Glomerular visceral epithelial cell (primary cell): Measurements from ENCODE around the gene SLC39A8.
"Not testable (repeated sequence)": the region's sequence is repeated elsewhere in the genome, so short reads cannot be mapped to it uniquely, and the experiment has no call there.

Experiments used
- DNase-seq: peaks from one replicate; pipeline ENCODE4 v3.0.0-alpha.2; 2016; ENCODE audit errors: extremely low spot score

The SLC39A8 gene

DNA sequence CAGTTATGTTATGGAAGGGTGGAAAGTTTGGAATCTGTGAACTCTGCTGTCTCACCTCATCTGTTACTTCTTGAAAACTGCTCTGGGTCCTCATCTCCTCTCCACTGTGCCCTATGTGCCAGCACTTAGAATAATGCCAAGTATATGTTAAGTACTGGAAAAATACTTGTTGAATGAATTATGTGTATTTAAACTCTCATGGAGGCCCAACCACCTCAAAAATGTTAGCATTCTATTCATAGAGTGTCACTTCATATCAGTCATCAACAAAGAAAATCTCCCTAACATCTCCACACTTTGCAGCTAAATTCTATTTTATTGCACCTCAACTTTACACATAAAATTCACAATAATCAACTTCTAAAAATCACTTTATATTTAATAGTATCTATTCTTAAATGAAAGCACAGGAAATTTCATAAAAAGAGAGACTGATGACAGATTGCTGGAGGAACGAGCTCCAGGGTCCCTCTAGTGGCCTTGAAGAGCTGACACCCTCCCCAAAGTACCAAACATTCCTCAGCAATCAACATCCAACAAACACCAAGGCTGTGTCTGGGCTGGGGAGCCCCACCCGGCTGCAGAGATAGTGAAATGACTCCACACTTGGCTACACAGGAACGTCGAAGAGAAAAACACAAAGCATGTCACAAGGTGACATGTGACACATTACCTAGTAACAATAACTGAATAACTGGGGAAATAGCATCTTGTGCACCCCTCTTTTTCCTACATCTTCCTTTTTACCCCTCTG lies 45.8 kb downstream of the SLC39A8 start:
- DNase-seq = peak; percentile 48

DNA sequence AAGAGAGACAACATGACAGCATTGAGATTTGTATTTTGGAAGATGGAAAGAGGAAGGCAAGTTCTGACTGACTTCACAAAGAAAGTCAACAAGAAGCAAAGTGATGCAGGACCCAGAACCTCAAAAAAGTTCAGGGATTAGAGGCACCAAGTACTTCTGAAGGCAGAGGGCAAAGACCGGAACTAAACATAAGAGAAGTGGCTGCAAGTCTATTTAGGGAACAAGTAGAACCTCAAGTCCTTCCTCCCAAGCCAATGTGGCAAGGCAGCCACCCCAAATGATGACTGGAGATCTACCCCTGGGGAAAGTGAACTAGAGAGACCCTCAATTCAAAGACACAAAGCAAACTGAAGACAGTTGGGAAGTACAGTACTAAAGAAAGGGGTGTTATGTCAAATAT lies 46.6 kb downstream of the SLC39A8 start:
- no peak for DNase-seq

DNA sequence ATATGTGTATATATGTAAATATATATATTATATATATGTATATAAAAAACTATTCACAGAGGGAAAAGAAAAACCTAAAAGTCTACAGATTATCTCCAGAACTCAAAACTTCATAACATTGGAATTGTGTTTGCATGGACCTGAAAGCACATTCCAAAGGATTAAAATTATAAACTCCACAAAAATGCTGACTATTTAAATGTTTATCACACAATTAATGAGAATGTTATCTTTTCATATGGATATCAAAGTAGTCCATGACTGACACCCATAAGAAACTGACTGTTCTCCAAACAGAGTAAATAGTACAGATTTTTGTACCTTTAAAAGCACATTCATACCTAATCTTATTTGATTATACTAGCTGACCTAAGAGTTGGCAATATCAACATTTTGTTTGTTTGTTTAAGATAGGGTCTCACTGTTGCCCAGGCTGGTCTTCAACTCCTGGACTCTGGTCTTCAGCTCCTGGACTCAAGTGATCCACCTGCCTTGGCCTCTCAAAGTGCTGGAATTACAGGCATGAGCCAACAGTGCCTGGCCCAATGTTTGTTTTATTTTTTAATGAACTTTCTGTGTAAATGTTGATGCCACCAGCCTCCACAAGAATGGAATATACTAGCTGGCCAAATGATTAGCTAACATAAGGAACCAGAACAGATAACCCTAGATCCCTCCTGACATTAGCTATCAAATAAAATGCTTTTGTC lies 50.0 kb downstream of the SLC39A8 start:
- DNase-seq = no peak

DNA sequence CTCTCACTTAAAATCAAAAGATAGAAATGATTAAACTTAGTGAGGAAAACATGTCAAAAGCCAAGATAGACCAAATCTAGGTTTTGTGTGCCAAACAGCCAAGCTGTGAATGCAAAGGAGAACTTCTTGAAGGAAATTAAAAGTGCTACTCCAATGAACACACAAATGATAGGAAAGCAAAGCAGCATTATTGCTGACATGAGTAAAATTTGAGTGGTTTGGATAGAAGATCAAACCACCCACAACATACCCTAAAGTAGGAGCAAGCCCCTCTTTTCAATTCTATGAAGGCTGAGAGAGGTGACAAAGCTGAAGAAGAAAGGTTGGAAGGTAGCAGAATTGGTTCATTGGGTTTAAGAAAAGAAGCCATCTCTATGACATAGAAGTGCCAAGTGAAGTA lies 56.8 kb downstream of the SLC39A8 start:
- DNase-seq = no peak

DNA sequence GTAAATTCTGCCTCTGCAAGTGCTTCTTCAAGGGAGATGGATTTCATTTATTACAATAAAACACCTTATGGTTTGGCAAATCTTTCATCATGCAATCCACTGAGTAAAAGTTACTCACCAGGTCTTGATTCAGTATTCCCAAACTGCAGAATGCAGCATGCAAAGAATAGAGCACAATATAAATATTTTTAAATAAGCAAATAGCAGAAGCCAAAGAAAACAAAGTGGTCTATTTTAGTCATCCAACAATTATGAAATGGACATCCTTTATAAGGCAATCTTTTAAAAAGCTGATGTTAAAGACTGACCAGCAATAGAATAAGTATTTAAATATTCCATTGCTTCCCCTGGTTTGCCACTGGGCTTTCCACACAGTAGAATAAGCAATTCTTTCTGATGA lies 59.5 kb downstream of the SLC39A8 start:
- DNase-seq = no peak

DNA sequence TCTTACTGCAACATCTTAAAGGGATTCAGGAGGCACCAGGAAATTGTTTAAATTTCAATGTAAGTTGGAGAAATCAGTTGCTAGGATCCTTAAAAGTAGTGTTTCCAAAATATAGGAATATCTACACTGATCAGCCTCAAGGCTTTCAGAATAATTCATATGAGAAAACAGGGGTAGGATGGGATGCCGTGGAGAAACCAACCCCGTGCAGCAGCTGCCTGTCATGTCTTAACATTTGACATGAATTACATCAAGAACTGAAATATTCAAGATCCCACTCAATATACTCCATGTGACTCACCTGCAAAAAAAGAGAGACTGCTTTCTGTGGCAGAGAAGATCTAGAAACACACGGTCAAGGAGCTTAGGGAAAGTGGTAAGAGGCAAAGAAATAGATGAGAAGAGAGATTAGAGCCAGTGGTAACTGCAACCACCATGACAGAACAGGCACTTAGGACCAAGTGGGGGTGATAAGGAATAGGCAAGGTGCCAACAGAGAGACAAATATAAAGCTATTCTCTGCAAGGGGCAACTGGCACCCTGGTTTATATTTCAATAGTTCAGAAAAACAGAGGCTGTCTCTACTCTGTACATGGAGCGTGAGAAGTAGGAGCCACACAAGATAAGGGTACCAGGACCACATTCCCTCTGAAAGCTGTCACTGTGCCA lies 64.0 kb downstream of the SLC39A8 start:
- DNase-seq = no peak

DNA sequence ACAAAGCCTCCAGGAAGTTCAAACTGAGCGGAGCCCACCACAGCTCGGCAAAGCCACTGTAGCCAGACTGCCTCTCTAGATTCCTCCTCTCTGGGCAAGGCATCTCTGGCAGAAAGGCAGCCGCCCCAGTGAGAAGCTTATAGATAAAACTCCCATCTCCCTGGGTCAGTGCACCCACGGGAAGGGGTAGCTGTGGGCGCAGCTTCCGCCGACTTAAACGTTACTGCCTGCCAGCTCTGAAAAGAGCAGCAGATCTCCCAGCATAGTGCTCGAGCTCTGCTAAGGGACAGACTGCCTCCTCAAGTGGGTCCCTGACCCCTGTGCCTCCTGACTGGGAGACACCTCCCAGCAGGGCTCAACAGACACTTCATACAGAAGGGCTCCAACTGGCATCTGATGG lies 72.0 kb downstream of the SLC39A8 start:
- DNase-seq = not testable (repeated sequence)

DNA sequence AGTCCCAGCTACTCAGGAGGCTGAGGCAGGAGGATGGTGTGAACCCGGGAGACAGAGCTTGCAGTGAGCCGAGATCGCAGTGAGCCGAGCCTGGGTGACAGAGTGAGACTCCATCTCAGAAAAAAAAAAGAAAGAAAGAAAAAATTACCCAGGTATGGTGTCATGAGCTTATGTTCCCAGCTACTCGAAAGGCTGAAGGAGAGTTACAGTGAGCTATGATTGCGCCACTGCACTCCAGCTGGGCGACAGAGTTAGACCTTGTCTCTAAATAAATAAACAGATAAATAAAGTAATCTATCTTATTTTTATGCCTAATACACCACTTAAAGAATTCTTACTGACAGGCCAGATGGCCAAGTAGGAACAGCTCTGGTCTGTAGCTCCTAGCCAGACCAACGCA lies 73.0 kb downstream of the SLC39A8 start:
- DNase-seq = no peak

DNA sequence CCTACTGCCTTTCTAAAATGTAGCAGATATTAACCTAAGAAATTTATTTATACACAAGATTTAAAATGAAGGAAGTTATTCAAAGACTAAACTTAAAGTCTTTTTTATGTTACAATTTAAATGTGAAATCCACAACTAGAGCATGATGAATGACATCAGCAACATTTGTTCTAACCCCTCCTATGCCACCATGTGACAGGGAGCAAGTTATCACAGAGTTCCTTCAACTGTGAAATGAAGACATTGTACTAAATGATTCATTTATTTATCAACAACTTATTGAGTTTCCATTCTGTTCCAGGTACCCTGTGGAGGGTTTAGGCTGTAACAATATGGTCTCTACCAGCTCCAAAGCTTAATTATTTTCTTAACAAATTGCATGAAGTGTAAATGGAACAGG lies 76.9 kb downstream of the SLC39A8 start:
- DNase-seq = no peak

DNA sequence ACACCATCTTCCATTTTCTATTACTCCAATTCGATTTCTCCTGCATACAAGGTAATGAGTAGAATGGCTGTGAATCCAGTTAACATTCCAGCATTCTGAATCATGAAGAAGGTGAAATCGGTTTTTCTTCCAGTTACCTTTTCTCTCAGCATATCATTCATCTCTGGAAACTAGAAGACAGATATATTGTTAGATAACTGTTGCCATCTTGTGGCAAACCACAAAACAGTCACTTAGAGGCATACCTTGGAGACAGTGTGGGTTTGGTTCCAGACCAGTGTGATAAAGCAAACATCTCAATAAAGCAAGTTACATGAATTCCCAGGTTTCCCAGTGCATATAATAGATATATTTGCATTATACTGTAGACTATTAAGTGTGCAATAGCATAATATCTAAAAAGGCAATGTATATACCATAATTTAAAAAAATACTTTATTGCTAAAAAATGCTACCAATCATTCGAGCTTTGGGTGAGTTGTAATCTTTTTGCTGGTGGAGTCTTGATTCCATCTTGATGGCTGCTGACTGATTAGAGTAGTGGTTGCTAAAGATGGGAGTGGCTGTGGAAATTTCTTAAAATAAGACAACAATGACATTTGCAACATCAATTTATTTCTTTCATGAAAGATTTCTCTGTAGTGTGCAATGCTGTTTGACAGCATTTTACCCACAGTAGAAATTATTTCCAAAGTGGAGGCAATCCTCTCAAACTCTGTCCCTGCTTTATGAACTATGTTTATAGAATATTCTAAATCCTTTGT lies 82.1 kb downstream of the SLC39A8 start:
- peak; percentile 68 for DNase-seq

DNA sequence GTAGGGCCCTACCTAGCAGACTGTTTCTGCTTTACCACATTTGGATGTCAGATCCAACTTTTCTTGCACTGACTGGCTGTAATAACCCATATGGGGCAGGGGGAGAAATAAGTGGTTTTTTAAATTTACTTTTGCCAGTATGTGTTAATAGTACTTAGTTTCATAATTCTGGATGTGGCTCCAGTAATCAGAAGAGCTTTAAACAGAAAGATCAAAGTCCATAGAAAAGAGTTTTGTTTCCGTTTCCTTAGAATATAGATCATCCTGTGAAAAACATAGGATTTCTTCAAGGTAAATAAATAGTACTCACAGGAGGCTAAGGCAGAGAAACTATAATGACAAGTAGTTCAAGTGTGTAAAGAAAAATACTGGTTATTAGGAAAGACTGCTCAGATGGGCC lies 85.6 kb downstream of the SLC39A8 start:
- DNase-seq = no peak

DNA sequence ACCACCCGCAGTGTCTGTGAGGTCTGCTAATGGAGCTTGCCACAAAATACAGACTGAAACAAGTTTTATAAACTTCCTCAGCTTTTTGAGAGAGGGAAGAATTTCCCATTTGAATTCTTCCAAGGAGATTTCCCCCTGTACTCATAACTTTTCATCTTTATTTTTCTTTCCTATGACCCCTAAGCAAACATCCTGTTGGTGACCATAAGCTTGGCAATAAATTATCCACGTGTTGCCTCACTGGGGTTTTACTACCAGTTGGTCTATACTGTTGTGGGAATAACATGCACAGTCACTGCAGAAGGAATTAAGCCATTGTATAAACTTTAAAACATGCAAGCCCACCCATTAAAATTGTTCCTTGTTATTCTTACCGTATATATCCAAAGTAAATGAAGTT lies 86.2 kb downstream of the SLC39A8 start:
- DNase-seq = no peak

DNA sequence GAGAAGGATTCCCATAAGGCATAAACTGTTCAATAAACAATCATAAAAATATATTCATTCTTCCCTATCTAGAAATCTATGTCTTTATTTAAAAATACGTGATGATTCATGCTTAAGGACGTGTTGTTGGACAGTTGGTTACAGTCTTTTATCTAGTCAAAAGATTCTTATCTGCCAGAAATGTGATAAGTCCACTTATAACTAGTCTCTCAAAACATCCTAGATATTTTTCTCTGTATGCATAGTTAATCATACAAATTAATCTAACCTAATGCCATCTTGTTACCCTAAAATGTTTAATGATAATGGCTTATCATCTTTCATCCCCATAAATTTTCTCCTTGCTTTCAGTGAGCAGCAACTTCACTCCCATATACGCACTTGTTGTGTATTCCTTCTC lies 89.0 kb downstream of the SLC39A8 start:
- no peak for DNase-seq

DNA sequence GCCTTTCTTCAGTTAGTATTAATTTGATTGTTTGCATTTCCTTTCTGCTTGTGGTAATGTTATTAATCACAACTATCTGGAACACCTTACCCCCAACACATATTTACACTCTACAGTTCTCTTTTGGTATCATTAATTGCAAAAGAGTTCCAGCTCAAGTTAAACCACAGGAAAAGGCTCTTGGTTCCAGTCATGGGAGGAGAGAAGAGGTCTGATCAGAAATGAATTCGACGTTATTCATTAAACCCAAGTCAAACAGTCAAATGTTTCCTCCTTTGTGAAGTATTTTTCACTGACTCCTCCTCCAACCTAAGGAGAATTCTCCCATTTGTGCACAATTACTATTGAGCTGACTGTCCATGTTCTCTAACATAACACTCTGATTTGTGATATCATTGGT lies 91.4 kb downstream of the SLC39A8 start:
- no peak for DNase-seq

DNA sequence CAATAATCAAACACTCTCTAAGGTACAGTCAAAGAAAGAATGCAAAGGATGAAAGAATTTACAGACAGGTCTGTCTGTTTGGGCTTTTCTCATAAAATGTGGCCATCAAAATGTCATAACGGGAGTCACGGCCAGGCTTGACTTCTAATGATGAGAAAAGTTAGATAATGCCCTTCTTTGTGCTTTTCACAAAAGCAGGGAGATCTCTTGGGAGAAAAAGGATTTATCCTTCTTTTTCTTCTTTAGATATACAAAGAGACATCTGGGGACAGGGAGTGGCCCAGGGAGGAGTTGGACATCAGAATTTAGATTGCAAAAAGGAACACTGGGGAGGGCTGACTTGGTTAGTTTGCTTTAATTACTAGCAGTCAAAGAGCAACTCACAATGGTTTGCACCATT lies 93.1 kb downstream of the SLC39A8 start:
- no peak for DNase-seq

DNA sequence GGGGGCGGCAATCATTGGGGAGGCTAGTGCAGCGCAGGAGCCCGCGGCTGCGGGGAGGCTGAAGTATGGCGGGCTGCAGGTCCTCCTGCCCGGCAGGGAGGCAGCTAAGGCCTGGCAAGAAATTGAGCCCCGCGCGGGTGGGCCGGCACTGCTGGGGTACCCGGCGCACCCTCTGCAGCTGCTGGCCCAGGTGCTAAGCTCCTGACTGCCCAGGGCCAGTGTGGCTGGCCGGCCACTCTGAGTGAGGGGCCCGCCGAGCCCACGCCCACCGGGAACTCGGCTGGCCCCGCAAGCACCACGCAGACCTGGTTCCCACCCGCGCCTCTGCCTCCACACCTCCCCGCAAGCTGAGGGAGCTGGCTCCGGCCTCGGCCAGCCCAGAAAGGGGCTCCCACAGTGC lies 94.9 kb downstream of the SLC39A8 start:
- no peak for DNase-seq

DNA sequence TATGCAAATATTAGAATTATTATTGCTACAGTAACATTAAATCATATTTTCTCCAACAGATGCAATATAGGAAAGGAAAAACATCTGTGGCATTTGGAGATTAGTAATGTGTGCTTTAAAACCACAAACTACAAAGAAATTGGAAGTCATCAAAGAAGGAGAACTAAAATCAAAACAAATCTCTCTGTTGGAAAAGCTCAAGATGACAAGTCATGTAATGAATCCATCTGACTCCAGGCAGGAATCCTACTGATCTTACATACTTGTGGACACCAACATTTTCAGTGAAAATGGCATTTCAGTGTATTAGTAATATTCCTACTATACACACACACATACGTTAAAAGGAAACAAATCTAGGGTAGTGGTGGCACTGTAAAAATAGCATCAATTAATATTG lies 98.2 kb downstream of the SLC39A8 start:
- DNase-seq = no peak

DNA sequence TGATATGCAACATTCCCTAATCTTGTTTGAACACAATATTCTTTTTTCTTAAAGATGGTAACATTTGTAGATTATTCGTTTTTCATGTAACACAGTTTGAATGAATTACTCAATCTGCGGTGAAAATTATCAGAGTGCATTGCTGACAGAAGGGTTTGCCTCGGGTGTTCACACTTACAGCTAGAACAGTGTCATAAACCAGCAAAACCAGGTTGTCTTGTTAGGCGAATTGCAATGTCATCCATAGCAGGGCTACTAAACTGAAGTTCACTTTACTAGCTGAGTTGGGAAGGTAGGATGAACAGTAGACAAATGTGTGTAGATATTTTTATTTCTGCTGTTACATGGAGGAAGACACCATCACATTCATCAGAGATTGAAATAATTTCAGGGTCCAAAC lies 98.9 kb downstream of the SLC39A8 start:
- no peak for DNase-seq

DNA sequence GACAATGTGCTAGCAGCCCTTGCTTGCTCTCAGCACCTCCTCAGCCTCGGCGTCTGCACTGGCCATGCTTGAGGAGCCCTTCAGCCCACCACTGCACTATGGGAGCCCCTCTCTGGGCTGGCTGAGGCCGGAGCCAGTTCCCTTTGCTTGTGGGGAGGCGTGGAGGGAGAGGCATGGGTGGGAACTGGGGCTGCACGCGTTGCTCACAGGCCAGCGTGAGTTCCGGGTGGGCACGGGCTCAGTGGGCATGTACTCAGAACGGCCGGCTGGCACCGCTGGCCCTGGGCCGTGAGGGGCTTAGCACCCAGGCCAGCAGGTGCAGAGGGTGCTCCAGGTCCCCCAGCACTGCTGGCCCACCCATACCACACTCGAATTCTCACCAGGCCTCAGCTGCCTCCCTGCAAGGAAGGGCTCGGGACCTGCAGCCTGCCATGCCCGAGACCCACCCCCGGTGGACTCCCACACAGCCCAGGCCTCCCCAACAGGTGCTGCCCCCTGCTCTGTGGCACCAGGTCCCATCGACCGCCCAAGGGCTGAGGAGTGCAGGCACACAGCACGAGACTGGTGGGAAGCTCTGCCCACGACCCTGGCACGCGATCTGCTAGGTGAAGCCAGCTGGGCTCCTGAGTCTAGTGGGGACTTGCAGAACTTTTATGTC lies 100.3 kb downstream of the SLC39A8 start:
- no peak for DNase-seq

DNA sequence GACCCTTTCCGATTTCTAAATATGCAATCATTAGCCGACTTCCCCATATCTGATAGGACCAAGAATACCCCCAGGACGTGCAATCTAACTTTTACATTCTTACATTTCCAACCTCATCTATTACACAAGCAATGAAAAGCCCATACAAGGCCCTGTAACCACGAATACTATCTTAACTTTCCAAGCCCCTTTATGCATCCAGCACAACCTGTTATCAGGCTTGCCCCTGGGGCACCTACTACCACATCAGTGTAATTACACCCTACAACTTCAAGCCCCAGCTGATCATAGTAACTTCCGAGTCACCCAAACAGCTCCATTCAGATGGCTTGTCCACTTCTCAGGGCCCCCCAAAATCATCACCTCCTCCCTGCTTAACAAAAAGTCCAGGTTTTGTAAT lies 102.0 kb downstream of the SLC39A8 start:
- DNase-seq = not testable (repeated sequence)

DNA sequence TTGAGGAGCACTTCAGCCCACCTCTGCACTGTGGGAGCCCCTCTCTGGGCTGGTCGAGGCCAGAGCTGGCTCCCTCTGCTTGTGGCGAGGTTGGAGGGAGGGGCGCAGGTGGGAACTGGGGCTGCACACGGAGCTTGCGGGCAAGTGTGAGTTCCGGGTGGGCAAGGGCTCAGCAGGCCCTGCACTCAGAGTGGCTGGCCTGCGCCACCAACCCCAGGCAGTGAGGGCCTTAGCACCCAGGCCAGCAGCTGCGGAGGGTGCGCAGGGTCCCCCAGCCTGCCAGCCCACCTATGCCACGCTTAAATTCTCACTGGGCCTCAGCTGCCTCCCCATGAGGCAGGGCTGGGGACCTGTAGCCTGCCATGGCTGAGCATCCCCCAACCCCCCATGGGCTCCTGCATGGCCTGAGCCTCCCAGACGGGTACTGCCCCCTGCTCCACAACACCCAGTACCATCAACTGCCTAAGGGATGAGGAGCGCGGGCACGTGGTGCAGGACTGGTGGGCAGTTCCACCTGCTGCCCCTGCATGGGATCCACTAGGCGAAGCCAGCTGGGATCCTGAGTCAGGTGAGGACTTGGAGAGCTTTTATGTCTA lies 110.9 kb downstream of the SLC39A8 start:
- DNase-seq = no peak
